HG02943 (cell line): ENCODE measurements around the gene TMPRSS4.
A peak's percentile ranks its signal among the peaks of the same experiment; 100 is the strongest.

ENCODE experiments used
- ATAC-seq: cut with Tn5 transposase; IDR thresholded peaks from one replicate; pipeline ENCODE4 v1.9.1; 2021; ENCODE audit warnings: mild to moderate bottlenecking, low read depth, moderate library complexity; ENCODE audit not compliant: unreplicated experiment

Gene TMPRSS4

GRCh38 chr11:118129471-118130172 lies 52.7 kb downstream of the TMPRSS4 start:
- no peak for ATAC-seq

DNA sequence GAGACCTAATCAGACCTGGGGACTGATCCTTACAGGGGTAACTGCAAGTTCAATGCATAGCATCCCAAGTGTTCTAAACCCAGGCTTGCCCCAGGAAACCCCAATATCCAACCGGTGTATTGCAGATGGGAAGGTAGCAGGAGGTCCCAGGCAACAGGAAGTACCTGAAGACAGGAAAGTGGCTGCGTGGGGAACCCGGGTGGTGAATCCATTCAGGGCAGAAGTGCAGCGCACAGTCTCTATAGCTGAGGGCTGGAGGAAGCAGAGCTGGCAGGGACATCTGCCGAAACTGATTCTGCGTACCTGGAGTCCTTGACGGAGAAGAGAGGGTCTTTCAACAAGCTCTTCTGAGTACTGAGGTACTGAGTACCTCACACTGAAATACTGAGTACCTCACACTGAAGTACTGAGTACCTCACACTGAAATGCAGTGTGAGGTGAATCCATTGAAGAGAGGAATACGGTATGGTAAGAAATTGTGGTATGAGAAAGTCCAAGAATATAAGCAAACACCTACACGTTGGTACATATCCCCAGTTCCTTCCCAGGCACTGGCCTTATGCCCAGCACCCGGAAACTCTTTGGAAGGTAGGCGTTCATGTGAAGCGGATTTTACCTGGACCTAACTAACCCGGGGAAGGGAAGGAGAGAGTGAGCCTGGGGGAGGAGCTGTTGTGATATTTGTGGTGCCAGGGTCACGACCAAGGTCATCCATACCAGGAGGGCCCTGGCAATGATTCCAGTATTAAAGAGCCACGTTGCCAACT lies 55.7 kb downstream of the TMPRSS4 start:
- no peak for ATAC-seq

GRCh38 chr11:118133816-118134215 lies 56.9 kb downstream of the TMPRSS4 start:
- no peak for ATAC-seq

- ATAC-seq: no peak
These were observed 58.3 kb downstream of the TMPRSS4 start for GRCh38 chr11:118135051-118135795.

- ATAC-seq: no peak
These were observed 58.9 kb downstream of the TMPRSS4 start for GRCh38 chr11:118135796-118136165.

- no peak for ATAC-seq
These were observed 59.5 kb downstream of the TMPRSS4 start for GRCh38 chr11:118136341-118136740.

GRCh38 chr11:118136801-118137200 lies 59.9 kb downstream of the TMPRSS4 start:
- no peak for ATAC-seq

DNA sequence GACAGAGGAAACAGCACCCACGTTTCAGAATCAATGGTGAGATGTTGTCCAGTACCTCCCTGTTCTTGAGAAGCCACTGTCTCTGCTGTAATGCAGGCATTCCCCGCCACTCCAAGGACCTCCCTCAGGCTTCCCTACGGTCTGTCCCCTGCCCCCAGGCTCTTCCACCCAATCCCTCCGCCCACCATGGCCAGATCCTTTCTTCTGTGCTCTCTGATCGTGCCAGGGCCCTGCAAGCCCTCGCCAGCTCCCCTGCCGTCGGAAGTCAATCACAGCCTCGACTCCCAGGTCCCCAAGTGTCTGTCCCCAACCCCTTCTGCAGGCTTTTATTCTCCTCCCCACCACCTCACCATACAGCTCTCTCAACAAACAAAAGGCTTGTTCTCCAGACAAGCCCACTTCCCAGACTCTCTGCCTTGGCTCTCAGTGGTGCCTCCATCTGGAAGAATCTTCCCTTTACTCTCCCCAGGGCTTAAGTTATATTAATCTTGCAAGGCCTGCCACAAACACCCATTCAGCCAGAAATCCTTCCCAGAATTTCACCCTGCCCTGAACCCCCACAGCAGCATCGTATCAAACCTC lies 62.1 kb downstream of the TMPRSS4 start:
- ATAC-seq: no peak

DNA sequence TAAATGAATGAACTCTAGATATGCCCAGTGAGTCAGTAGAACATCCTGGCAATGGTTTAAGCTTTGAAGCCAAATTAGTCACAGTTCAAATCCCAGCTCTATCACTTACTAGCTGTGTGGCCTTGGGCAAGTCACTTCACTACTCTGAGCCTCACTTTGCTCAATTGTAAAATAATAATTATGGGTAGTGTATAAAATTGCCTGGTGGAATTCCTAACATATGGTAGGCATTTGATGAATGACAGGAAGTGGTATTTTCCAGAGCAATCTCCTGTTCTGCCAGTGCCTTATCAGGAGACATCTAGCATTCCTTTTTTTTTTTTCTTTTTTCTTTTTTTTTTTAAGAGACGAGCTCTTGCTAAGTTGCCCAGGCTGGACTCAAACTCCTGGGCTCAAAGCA lies 62.7 kb downstream of the TMPRSS4 start:
- no peak for ATAC-seq

- ATAC-seq: no peak
These were observed 65.2 kb downstream of the TMPRSS4 start for GRCh38 chr11:118142081-118142480.

- no peak for ATAC-seq
These were observed 65.9 kb downstream of the TMPRSS4 start for GRCh38 chr11:118142809-118143208.

DNA sequence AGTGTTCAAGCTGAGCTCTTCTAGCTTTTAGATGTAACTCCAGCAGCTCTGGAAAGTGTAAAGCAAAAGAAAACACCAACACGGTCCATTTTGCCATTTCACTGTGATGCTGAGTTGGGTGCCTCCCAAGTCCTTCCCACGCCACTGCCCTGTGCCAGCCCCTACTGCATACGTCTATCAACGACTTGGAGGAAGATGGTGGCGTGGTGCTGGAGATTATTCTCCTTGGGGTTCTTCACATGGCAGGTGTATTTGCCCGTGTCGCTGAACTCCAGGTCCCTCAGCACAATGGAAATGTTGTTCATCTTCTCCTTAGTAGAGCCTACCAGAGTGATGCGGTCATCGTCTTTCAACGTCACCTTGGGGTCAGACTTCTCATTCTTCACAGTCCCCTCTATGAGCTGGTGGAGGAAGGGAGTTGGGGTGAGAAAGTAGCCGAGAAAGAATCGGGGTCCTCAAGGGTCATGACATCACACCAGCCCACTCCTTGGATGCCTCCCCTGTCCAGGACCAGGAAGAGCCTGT lies 66.8 kb downstream of the TMPRSS4 start:
- ATAC-seq: no peak

DNA sequence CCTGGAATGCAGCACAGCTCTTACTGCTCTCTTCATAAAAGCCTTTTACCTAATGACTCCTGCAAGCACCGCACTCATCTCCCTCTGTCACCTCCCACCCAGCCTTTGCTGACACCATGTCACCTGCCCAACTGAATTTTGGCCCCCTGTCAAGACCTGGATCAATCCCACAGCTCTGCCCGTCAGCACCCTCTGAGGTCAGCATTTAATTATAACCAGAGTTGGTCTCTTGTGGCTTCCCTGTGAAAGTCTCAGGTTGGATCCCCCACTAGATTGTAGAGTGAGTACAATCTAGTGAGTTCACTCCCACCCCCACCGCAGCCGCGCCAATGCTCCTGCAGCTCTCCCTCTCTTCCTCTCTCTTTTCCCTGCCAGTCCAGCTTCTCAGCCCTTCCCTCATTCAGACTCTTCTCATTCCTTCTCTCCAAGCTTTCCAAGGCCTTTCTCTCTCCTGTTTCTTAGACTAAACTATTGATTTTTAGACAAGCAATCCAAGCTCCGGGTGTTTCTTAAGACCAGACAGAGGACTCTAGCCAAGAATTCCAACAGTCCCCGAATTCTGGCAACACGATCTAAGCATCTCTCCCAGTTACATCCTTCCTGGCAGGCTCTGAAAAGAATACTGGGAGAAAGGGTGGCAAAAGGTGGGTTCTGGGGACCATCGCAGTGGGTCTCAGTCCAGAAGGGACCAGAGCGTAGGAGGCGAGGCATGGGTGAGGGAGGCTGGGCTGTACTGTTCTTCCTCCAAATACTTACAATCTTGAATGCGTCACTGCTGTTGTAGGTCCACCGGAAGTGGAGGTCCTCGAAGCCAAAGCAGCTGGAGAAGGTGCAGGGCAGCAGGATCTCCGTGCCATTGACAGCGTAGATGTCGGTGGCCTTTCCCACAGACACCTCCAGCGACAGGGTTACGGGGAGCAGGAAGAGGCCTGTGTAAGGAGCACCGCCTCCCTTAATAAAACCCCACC lies 67.7 kb downstream of the TMPRSS4 start:
- ATAC-seq: no peak

GRCh38 chr11:118145285-118146227 lies 68.7 kb downstream of the TMPRSS4 start:
- peak; percentile 70 for ATAC-seq

DNA sequence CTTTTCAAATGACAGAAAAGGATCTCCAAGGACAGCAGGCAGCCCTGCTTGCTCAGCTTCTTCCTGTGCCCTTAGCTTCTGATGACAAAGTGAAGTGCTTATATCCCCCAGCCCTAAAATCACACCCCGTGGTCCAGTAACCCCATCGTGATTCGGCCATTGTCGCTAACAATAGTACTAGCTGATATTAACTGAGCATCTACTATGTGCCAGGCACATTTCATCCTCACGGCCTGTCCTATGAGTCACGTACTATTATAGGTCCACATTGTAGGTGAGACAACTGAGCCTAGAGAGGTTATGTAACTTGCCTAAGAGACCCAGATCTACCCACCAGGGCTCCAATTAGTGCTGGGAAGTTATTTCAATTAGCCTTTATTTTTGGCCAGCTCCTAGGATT lies 69.7 kb downstream of the TMPRSS4 start:
- ATAC-seq: no peak

- no peak for ATAC-seq
These were observed 70.6 kb downstream of the TMPRSS4 start for GRCh38 chr11:118147502-118147901.

GRCh38 chr11:118148240-118148639 lies 71.4 kb downstream of the TMPRSS4 start:
- no peak for ATAC-seq

DNA sequence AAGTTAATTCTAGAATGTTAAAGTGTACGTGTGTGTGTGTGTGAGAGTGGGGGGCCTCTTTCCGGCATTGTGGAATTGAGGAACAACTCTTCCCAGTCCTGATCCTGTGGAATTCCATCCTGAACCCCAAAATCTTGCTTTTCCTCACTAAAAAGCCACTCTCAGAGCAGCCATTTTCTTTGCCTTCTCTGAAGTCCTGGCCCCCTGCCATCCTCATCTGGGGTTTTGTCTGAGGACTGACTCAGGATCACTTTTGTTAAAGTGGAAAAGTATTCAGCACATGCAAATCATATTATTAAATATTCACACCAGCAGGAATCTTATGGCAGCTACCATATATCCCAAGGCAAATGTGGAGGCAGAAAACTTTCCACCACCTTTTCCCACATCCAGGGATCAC lies 72.0 kb downstream of the TMPRSS4 start:
- ATAC-seq: no peak

DNA sequence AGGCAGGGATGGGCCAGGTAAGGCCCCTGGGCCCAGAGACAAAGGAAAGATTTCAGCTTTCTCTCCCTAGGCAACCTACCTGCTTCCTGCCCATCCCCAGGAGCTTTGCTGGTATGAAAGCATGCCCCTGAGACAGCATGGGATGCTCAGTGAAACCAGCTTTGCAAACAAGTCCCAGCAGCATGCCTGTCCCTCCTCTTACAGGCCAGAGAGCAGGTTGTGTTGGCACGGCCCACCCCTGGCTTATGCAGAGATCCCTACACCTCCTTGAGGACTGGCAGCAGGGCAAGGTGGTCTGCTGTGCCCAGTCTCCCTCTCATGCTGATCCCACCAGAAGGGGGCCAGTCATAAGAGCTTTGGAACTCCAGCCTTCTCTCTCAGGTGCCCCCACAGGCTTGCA lies 72.6 kb downstream of the TMPRSS4 start:
- ATAC-seq: no peak
